Endothelial cell (in vitro differentiated cells): ENCODE measurements around the gene ZNF460. TPM values are rescaled to one million over a fixed set of nuclear protein-coding genes. Genes with fewer than 3 reads are reported as not detected.

Experiments
- DNase-seq: peaks from one replicate; pipeline ENCODE4 v3.0.0; 2021; ENCODE audit warnings: low spot score
- H3K27ac Mint-ChIP-seq: one replicate; pipeline ENCODE4 v1.8.0; 2021; ENCODE audit warnings: mixed read lengths, inconsistent platforms; ENCODE audit not compliant: unreplicated experiment
- H3K27me3 Mint-ChIP-seq: one replicate; pipeline ENCODE4 v1.8.0; 2021; ENCODE audit warnings: mild to moderate bottlenecking, moderate library complexity, mixed read lengths, inconsistent platforms; ENCODE audit not compliant: unreplicated experiment
- H3K36me3 Mint-ChIP-seq: one replicate; pipeline ENCODE4 v1.8.0; 2021; ENCODE audit warnings: mild to moderate bottlenecking, low read depth, mixed read lengths, inconsistent platforms; ENCODE audit not compliant: unreplicated experiment
- H3K4me1 Mint-ChIP-seq: one replicate; pipeline ENCODE4 v1.8.0; 2021; ENCODE audit warnings: mild to moderate bottlenecking, mixed read lengths, inconsistent platforms; ENCODE audit not compliant: unreplicated experiment
- H3K4me3 Mint-ChIP-seq: one replicate; pipeline ENCODE4 v1.8.0; 2021; ENCODE audit warnings: mild to moderate bottlenecking, mixed read lengths, inconsistent platforms; ENCODE audit not compliant: unreplicated experiment
- H3K9me3 Mint-ChIP-seq: one replicate; pipeline ENCODE4 v1.8.0; 2021; ENCODE audit warnings: mixed read lengths, inconsistent platforms; ENCODE audit not compliant: unreplicated experiment
- CTCF ChIP-seq: fragments of 200-600 bp; sonication (generic); IDR thresholded peaks from one replicate; pipeline ENCODE4 v1.5.0; 2021; ENCODE audit warnings: antibody characterized with exemption; ENCODE audit not compliant: unreplicated experiment
- total RNA-seq: library from RNA; stranded (reverse); fragmentation: NEBNext Ultra II Directional; extraction: Animal tissue kit (Norgen Biotek cat#: 25700); gene quantifications from one replicate; pipeline ENCODE4 v1.2.1, GENCODE V29; 2021; ENCODE audit not compliant: unreplicated experiment

Gene ZNF460
- total RNA-seq, 1 donor from 2014 or later = 51.2 TPM

GRCh38 chr19:57263244-57263741, 17.0 kb upstream of the ZNF460 start:
- Mint-ChIP-seq H3K4me3 (no peak overlapping the region), H3K27ac (no peak overlapping the region), H3K9me3 (no peaks in the 10 kb centered on the region), H3K4me1 (peaks cover 2% of the 10 kb centered on the region), H3K36me3 (no peaks in the 10 kb centered on the region), H3K27me3 (peaks cover 5% of the 10 kb centered on the region)
- no peak for DNase-seq
- no peak for TF ChIP-seq CTCF

- H3K27ac Mint-ChIP-seq = no peak overlapping the region
- no peaks in the 10 kb centered on the region for H3K36me3 Mint-ChIP-seq
- TF ChIP-seq CTCF = no peak
- no peak for DNase-seq
- H3K4me1 Mint-ChIP-seq = peaks cover 6% of the 10 kb centered on the region
- no peak overlapping the region for H3K4me3 Mint-ChIP-seq
- H3K9me3 Mint-ChIP-seq = no peaks in the 10 kb centered on the region
- H3K27me3 Mint-ChIP-seq = peaks cover 8% of the 10 kb centered on the region
Observed at GRCh38 chr19:57267291-57267690, 13.0 kb upstream of the ZNF460 start.

GRCh38 chr19:57269515-57270250, 10.6 kb upstream of the ZNF460 start:
- peaks cover 6% of the 10 kb centered on the region for H3K4me1 Mint-ChIP-seq
- peaks cover 5% of the 10 kb centered on the region for H3K27me3 Mint-ChIP-seq
- DNase-seq = no peak
- H3K36me3 Mint-ChIP-seq = no peaks in the 10 kb centered on the region
- H3K4me3 Mint-ChIP-seq = no peak overlapping the region
- H3K27ac Mint-ChIP-seq = peak overlapping the region; percentile 38
- TF ChIP-seq CTCF = no peak
- H3K9me3 Mint-ChIP-seq = no peaks in the 10 kb centered on the region

GRCh38 chr19:57271280-57271679, 9.0 kb upstream of the ZNF460 start:
- DNase-seq = no peak
- H3K4me3 Mint-ChIP-seq = no peak overlapping the region
- H3K36me3 Mint-ChIP-seq = no peaks in the 10 kb centered on the region
- H3K27me3 Mint-ChIP-seq = peaks cover 3% of the 10 kb centered on the region
- H3K27ac Mint-ChIP-seq = no peak overlapping the region
- no peak for TF ChIP-seq CTCF
- peaks cover 6% of the 10 kb centered on the region for H3K4me1 Mint-ChIP-seq
- H3K9me3 Mint-ChIP-seq = no peaks in the 10 kb centered on the region

GRCh38 chr19:57273014-57273413, 7.3 kb upstream of the ZNF460 start:
- Mint-ChIP-seq H3K36me3 (no peaks in the 10 kb centered on the region), H3K27ac (no peak overlapping the region), H3K4me3 (no peak overlapping the region), H3K4me1 (peaks cover 6% of the 10 kb centered on the region), H3K9me3 (no peaks in the 10 kb centered on the region), H3K27me3 (peaks cover 6% of the 10 kb centered on the region)
- no peak for DNase-seq
- no peak for TF ChIP-seq CTCF
